Loucy (cell line): Measurements from ENCODE around the gene TGFBR3L.

Experiments
- EZH2phosphoT487 ChIP-seq: fragments of 200-600 bp; IDR thresholded peaks from 2 replicates; pipeline ENCODE4 v1.6.1; 2018; ENCODE audit warnings: antibody characterized with exemption, mild to moderate bottlenecking, moderate library complexity, borderline replicate concordance
- TF ChIP-seq, protein P1 (sequence below): fragments of 200-600 bp; sonication (generic); conservative IDR thresholded peaks from 2 replicates; pipeline ENCODE4 v1.5.1; 2014; ENCODE audit warnings: mild to moderate bottlenecking, antibody characterized with exemption, low read length

- TF ChIP-seq, protein P1, sequence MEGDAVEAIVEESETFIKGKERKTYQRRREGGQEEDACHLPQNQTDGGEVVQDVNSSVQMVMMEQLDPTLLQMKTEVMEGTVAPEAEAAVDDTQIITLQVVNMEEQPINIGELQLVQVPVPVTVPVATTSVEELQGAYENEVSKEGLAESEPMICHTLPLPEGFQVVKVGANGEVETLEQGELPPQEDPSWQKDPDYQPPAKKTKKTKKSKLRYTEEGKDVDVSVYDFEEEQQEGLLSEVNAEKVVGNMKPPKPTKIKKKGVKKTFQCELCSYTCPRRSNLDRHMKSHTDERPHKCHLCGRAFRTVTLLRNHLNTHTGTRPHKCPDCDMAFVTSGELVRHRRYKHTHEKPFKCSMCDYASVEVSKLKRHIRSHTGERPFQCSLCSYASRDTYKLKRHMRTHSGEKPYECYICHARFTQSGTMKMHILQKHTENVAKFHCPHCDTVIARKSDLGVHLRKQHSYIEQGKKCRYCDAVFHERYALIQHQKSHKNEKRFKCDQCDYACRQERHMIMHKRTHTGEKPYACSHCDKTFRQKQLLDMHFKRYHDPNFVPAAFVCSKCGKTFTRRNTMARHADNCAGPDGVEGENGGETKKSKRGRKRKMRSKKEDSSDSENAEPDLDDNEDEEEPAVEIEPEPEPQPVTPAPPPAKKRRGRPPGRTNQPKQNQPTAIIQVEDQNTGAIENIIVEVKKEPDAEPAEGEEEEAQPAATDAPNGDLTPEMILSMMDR, result no peak
- TF ChIP-seq EZH2phosphoT487, result no peak
Observed at GRCh38 chr19:7869910-7870511, 44.6 kb upstream of the TGFBR3L start.
